IPS-18a (cell line): ENCODE results near the gene APLP1.
"Not testable (repeated sequence)": the region's sequence is repeated elsewhere in the genome, so short reads cannot be mapped to it uniquely, and the experiment has no call there.

ENCODE experiments used
- H3K27ac ChIP-seq: one replicate; pipeline ENCODE4 v1.5.1; 2013; ENCODE audit warnings: low read length
- H3K27me3 ChIP-seq: one replicate; pipeline ENCODE4 v1.6.1; 2013; ENCODE audit warnings: mild to moderate bottlenecking, low read length; ENCODE audit not compliant: control insufficient read depth, insufficient read depth
- H3K36me3 ChIP-seq: one replicate; pipeline ENCODE4 v1.6.1; 2013; ENCODE audit warnings: low read depth, low read length; ENCODE audit not compliant: control insufficient read depth
- H3K4me1 ChIP-seq: one replicate; pipeline ENCODE4 v1.6.1; 2013; ENCODE audit warnings: low read depth, low read length; ENCODE audit not compliant: control insufficient read depth
- H3K4me3 ChIP-seq: one replicate; pipeline ENCODE4 v1.5.1; 2013; ENCODE audit warnings: low read length
- H3K9ac ChIP-seq: one replicate; pipeline ENCODE4 v1.6.1; 2013; ENCODE audit warnings: mild to moderate bottlenecking, low read length, moderate library complexity
- H3K9me3 ChIP-seq: one replicate; pipeline ENCODE4 v1.6.1; 2013; ENCODE audit warnings: low read depth, low read length; ENCODE audit not compliant: control insufficient read depth

The APLP1 gene

GRCh38 chr19:35858311-35858710, 10.1 kb upstream of the APLP1 start:
- H3K9me3 ChIP-seq = no peaks in the 10 kb centered on the region
- H3K4me3 ChIP-seq = no peak overlapping the region
- no peaks in the 10 kb centered on the region for H3K36me3 ChIP-seq
- H3K27ac ChIP-seq = no peak overlapping the region
- H3K9ac ChIP-seq = no peak overlapping the region
- peaks cover 14% of the 10 kb centered on the region for H3K4me1 ChIP-seq
- peaks cover 84% of the 10 kb centered on the region for H3K27me3 ChIP-seq

- no peak overlapping the region for H3K27ac ChIP-seq
- no peaks in the 10 kb centered on the region for H3K9me3 ChIP-seq
- no peak overlapping the region for H3K4me3 ChIP-seq
- H3K27me3 ChIP-seq = peaks cover 84% of the 10 kb centered on the region
- no peak overlapping the region for H3K9ac ChIP-seq
- H3K4me1 ChIP-seq = peaks cover 14% of the 10 kb centered on the region
- no peaks in the 10 kb centered on the region for H3K36me3 ChIP-seq
These were observed 9.0 kb upstream of the APLP1 start for GRCh38 chr19:35859414-35859813.

- no peaks in the 10 kb centered on the region for H3K36me3 ChIP-seq
- H3K4me3 ChIP-seq = peak overlapping the region; percentile 53
- H3K9me3 ChIP-seq = no peaks in the 10 kb centered on the region
- H3K4me1 ChIP-seq = peaks cover 13% of the 10 kb centered on the region
- H3K9ac ChIP-seq = no peak overlapping the region
- H3K27me3 ChIP-seq = peaks cover 74% of the 10 kb centered on the region
- no peak overlapping the region for H3K27ac ChIP-seq
These were observed 7.9 kb upstream of the APLP1 start for GRCh38 chr19:35860436-35860817.

- Histone ChIP-seq H3K9me3 (no peaks in the 10 kb centered on the region), H3K9ac (no peak overlapping the region), H3K27me3 (peaks cover 68% of the 10 kb centered on the region), H3K36me3 (no peaks in the 10 kb centered on the region), H3K4me1 (peaks cover 7% of the 10 kb centered on the region), H3K27ac (no peak overlapping the region), H3K4me3 (peak overlapping the region; percentile 53)
These were observed 7.3 kb upstream of the APLP1 start for GRCh38 chr19:35860818-35861639.

- H3K9ac ChIP-seq = no peak overlapping the region
- no peak overlapping the region for H3K27ac ChIP-seq
- H3K27me3 ChIP-seq = peaks cover 62% of the 10 kb centered on the region
- H3K9me3 ChIP-seq = no peaks in the 10 kb centered on the region
- peak overlapping the region; percentile 53 for H3K4me3 ChIP-seq
- peaks cover 7% of the 10 kb centered on the region for H3K4me1 ChIP-seq
- no peaks in the 10 kb centered on the region for H3K36me3 ChIP-seq
These were observed 6.7 kb upstream of the APLP1 start for GRCh38 chr19:35861640-35862160.

- Histone ChIP-seq H3K9me3 (no peaks in the 10 kb centered on the region), H3K9ac (no peak overlapping the region), H3K4me1 (peaks cover 7% of the 10 kb centered on the region), H3K27ac (no peak overlapping the region), H3K36me3 (no peaks in the 10 kb centered on the region), H3K27me3 (peaks cover 56% of the 10 kb centered on the region), H3K4me3 (no peak overlapping the region)
These were observed 5.8 kb upstream of the APLP1 start for GRCh38 chr19:35862528-35862927.

- no peaks in the 10 kb centered on the region for H3K9me3 ChIP-seq
- no peaks in the 10 kb centered on the region for H3K36me3 ChIP-seq
- peaks cover 56% of the 10 kb centered on the region for H3K27me3 ChIP-seq
- no peak overlapping the region for H3K4me3 ChIP-seq
- H3K27ac ChIP-seq = no peak overlapping the region
- peaks cover 12% of the 10 kb centered on the region for H3K4me1 ChIP-seq
- H3K9ac ChIP-seq = no peak overlapping the region
These were observed 5.4 kb upstream of the APLP1 start for GRCh38 chr19:35863018-35863417.

GRCh38 chr19:35868823-35869326, 501 bp downstream of the APLP1 start:
- H3K9me3 ChIP-seq = no peaks in the 10 kb centered on the region
- peaks cover 14% of the 10 kb centered on the region for H3K4me1 ChIP-seq
- H3K27me3 ChIP-seq = peaks cover 10% of the 10 kb centered on the region
- H3K36me3 ChIP-seq = no peaks in the 10 kb centered on the region
- H3K9ac ChIP-seq = no peak overlapping the region
- no peak overlapping the region for H3K27ac ChIP-seq
- H3K4me3 ChIP-seq = peak overlapping the region; percentile 71

GRCh38 chr19:35869327-35870123, 1.2 kb downstream of the APLP1 start:
- no peaks in the 10 kb centered on the region for H3K36me3 ChIP-seq
- H3K4me1 ChIP-seq = peaks cover 14% of the 10 kb centered on the region
- H3K27ac ChIP-seq = no peak overlapping the region
- no peak overlapping the region for H3K9ac ChIP-seq
- H3K4me3 ChIP-seq = peak overlapping the region; percentile 71
- no peaks in the 10 kb centered on the region for H3K9me3 ChIP-seq
- peaks cover 10% of the 10 kb centered on the region for H3K27me3 ChIP-seq

GRCh38 chr19:35870124-35870736, 1.9 kb downstream of the APLP1 start:
- Histone ChIP-seq H3K27me3 (peaks cover 10% of the 10 kb centered on the region), H3K4me1 (peaks cover 14% of the 10 kb centered on the region), H3K4me3 (peak overlapping the region; percentile 71)
- not testable (repeated sequence) for H3K9me3 ChIP-seq, H3K27ac ChIP-seq, H3K36me3 ChIP-seq, H3K9ac ChIP-seq

- H3K27me3 ChIP-seq = peaks cover 10% of the 10 kb centered on the region
- H3K36me3 ChIP-seq = no peaks in the 10 kb centered on the region
- no peaks in the 10 kb centered on the region for H3K9me3 ChIP-seq
- peak overlapping the region; percentile 71 for H3K4me3 ChIP-seq
- no peak overlapping the region for H3K9ac ChIP-seq
- no peak overlapping the region for H3K27ac ChIP-seq
- peaks cover 14% of the 10 kb centered on the region for H3K4me1 ChIP-seq
These were observed 2.4 kb downstream of the APLP1 start for GRCh38 chr19:35870798-35871197.
